ENCODE data around the gene TMEM72.

Gene TMEM72

DNA sequence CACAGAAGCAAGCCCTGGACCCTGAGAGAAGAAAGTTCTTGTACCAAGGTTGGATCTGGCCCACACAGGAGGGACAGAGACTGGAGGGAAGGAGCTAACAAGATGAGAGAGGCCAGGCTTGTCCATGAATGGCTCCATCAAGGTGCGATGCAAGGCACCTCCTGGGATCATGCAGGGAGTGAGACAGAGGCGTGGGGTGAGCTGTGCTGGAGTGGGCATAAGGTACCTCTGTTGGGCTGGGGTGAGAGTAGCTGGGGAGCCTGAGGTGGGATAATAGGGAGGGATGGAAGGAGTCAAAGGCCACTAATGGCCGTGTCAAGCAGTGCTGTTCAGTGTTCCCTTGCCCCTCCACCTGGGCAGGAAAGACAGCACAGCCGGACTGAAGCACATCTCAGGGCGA is 9.9 kb downstream of the TMEM72 start:
- no peak for DNase-seq

DNA sequence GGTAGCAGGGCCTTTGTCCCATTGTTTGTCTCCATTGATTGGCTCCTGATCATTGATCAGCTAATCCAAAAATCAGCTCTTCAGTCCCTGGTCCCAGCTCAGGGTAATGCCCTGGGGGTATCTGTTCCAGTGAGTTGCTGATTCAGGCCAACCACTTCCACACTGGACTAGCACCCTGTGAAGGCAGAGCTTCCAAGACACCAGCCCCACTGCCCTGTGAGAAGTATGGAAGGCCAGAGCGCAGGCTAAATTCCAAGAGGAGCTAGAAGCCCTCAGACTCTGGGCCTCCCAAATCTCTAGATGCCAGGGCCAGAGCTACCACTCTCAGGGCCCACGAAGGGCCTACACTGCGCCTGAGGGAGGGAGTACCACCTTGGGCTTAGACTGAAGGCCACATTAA is 10.4 kb downstream of the TMEM72 start:
- no peak for DNase-seq

DNA sequence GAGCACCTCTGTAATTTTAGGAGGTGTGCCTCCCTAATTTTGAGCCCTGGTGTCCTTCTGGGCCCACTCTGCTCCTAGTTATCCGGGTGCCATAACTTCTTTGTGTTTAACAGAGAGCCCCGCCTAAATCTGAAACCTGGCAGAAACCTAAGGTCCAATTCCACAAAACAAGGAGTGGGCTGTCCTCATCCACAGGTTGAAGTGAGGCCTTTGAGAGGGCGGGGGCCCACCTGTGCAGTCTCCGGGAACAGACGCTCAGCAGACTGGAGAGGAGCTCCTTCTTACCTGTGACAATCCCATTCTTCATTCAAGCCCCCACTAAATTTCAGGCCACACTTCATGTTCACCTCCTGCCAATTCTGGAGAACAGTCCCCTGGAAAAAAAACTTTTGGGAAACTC is 10.9 kb downstream of the TMEM72 start:
- no peak for DNase-seq

DNA sequence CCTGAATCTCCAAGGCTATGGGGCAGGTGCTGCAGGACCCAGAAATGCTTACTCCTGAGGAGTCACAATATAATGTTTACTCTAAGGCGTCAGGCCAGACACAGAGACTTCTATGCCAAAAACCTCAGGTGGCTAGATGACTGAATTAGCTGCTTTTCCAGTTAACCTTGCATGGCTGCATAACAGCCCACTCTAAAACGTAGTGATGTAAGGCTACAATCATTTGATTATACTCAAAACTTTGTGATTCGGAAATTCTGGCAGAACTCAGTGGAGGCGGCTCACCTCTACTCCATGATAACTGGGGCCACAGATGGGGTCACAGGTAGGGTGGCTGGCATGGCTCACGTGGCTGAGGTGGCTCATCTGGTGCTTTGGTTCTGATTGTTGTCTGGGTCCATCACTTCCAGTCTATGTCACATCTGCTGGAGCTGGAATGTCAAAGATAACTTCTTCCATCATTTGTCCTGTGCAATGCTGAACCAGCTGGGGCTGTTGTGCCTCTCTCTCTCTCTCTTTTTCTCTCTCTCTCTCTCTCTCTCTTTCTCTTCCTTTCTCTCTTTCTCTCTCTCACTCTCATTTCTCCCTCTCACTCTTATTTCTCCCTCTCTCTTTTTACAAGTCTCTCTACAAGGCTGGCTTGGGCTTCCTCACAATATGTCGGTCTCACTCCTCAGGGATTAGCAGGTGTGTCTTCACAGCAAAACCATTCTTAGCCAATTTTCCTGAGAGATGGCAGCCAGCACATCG is 11.8 kb downstream of the TMEM72 start:
- DNase-seq = no peak

DNA sequence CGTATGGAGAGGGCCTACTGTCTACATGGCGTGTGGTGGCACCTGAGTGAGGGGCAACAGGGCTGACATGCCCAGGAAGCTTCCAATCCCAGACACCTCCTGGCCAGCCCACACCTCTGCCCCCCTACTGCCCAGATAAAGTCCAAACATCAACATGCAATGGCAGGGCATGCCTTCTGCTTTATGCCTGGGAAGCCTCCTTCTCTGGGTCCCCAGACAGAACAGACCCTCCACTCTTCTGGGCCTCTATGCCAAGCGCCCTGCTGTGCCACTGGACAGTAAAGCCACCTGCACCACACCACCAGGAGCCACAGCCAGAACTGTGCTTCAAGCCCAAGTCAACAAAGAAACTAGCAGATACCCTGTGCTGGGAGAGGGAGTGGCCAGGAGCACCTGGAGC is 12.5 kb downstream of the TMEM72 start:
- DNase-seq = no peak

DNA sequence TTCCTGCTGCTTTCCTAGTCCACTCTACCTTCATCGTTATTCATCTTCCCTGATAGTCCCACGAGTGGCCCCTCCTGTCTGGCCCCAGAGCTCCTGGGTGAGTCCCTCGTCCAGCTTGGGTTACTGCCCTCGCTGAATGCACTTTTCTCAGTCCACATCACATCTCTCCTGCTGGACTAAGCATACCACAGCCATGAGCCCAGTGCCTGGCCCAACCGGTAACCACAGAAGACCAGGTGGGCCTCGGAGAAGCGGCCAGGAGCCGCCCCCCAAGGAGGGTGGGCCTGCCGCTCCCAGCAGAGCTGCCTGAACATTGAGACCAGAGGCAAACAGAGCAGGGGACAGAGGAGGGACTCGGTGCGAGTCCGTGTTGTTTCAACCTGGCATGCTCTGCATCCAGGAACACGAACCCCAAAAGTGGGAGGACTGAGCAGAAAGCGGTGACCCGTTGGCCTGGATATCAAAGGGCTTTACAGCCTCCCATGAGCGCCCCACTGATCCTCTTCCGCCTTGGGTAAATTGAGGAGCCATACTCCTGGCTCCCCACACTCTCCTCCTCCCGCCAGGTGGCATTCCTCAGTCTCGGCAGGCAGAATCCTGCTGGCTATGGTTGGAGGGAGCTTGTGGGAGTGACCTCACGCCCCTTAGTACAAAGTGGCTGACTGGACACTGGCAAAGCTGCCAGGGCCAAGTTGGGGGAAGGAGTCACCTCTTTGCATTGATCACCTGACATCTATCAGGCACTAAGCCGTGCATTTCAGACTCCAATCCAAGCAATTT is 13.3 kb downstream of the TMEM72 start:
- DNase-seq = no peak

DNA sequence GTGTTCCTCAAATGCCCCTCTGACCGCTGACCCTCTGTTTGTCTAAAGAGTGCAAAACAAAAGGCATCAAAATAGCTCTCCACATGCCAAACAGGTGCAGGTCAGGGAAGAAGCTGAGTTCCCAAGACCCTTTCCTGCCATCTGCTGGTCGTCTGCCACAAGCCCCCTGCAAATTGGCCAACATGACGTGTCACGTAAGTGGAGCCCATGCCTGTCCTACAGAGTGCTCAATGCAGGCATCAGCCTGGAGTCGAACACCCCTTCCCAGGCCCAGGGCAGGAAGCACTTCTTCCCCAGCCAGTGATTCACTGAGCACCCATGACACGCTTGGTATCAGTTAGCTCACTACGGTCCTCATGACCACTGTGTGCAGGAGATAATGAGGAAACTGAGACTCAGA is 14.1 kb downstream of the TMEM72 start:
- no peak for DNase-seq

DNA sequence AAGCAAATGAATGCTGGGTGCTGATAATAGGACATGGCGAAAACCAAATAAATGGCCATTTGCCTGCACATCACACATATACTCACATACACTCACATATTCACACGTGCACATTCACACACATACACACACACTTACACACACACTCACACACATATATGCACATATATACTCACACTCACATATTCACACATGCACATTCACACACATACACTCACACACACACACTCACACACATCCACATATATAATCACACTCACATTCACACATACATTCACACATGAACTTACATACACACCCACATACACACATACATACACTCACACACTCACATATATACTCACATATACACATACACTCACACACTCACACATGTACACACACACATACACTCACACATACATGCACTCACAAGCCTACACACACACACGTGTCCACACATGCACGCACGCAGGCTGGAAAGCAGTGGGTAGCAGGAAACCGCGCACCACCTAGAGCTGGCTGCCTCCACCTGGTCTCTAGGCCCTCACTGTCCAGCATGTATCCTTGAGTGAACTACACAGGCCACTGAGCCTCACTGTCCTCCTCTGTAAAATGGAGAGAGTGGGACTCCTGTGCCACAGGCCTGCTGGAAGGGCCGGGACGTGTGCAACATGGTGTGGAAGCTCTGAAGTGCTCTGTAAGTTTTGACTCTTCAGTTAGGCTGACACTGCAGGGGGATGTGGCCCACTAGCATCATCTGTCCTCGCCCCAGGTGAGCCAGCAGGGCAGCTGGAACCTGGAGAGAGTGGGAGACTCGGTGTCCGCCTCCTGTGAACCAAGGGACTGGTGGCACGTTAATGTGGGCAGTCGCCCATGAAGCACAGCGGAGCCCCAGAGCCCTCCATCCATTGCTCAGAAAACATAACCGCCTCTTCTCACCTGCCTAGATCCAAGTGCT is 14.9 kb downstream of the TMEM72 start:
- no peak for DNase-seq

DNA sequence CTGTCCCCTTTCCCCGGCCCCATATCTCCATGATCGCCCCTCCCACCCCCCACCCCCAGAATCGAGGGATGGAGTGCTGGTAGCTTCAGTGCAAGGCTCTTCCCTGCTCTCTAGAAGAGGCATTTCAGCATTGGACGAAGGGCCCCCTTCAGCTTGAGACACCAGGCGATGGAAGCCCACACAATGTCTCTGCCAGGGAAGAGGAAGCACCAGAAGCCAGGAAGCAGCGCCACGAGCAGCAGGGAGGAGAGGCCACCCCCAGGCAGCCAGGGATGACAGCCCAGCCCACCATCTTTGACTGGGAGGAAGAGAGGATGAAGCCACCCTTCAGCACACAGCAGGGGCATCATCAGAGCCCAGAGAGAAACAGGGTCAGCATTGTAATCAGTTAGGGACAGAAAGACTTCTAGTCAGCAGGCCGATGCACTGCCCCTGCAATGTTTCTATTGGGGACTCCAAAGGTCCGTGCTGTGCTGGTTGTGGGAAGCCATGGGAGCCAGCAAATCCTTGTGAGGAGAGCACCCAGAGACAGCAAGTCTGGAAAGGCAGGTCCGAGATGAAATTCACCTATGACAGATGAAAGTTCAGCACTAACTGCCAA is 15.7 kb downstream of the TMEM72 start:
- DNase-seq = no peak

DNA sequence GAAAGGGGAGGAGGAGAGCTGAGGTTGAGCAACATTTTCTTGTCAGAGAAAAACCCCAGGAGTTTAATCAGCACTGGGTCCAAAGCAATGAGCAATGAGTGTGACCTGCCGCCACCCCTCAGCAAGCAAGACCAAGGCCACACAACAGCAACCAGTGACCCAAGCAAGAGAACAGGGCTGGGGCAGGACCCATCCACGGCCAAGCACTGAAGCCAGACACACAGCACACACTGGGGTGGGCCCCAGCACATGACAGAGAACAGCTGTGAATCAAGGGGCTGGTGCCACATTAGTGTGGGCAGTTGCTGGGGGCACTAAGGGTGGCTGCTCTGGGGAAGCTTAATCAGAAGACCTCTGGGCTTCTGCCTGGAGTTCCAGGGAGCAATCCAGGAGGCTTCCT is 16.2 kb downstream of the TMEM72 start:
- DNase-seq = no peak

DNA sequence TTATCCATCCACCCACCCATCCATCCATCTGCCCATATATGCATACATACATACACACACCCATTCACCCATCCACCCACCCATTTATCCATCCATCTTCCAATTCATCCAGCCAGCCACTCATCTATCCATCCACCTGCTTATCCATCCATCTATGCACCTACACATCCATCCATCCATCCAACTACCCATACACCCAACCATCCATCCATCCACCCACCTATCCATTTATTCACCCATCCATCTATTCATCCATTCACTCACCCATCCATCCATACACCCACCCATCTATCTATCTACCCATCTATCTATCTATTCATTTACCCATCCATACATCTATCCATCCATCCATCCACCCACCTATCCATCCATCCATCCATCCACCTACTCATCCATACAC is 17.3 kb downstream of the TMEM72 start:
- no peak for DNase-seq

DNA sequence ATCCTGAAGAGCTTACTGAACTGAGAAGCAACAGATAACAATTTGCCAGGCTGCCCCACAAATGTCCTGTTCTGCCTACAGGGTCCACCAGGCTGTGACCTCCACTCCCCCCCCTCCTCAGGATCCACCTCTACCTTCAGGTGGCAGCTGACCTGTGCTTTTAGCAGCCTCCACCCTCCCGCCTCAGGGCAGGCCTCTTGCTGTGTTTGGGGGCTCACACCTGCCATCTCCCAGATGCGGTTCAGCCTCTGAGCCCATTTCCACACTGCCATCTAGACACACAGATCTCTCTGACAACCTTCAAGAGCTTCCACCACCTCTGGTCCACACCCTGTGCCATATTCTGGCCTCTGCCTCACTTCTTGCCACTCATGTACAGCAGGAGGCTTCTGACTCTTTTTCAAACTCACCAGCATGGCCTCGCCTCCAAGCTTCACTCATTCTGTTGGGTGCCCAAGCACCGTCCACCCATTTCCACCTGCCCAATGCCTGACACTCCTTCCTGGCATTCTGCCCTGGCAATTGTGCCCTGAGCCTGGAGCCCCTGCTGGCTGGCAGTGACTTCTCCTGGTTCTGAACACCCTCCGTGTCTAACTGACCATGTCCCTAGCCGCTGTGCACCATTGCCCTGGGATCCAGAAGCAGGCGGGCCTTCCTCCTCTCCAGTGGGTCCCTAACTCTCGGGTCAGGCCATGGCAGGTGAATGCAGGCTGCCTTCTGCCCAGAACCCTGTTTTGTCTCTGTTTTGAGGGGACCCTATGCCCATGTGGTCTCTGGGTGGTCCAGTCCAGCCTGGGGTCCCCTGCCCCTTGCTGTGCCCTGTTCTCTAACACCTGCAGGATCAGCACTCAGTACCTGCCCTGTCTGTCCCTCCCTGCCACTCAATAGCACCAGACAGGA is 18.5 kb downstream of the TMEM72 start:
- no peak for DNase-seq

DNA sequence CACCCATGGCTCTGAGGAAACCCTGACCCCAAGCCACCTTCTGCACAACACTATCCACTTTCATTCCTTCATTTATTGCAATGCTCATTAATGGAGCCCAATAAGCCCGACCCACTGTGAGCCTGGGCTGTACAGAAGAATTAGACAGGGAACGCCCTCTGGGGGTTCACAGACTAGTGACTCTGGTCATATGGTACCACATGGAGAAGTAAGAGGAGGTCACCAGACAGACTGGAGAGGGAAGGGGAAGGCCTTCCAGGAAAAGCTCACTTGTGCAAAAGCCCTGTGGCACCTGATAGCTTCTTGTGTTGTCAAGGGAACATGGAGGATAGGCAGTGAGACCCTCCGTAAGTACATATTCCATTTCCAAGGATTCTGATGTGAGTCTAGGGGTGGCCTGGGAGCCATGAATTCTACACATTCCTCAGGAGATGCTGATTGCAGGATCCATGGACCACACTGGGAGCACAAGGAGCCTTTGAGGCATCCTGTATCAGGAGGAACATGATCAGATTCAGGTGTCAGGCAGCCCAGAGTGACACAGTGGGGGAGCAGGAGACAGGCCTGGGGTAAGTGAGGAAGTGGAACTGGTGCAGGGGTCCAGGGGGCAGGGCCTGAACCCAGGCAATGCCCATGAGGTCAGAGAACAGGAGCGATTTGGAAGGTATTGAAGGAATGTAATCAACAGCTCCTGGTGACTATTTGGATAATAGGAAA is 19.9 kb downstream of the TMEM72 start:
- no peak for DNase-seq

DNA sequence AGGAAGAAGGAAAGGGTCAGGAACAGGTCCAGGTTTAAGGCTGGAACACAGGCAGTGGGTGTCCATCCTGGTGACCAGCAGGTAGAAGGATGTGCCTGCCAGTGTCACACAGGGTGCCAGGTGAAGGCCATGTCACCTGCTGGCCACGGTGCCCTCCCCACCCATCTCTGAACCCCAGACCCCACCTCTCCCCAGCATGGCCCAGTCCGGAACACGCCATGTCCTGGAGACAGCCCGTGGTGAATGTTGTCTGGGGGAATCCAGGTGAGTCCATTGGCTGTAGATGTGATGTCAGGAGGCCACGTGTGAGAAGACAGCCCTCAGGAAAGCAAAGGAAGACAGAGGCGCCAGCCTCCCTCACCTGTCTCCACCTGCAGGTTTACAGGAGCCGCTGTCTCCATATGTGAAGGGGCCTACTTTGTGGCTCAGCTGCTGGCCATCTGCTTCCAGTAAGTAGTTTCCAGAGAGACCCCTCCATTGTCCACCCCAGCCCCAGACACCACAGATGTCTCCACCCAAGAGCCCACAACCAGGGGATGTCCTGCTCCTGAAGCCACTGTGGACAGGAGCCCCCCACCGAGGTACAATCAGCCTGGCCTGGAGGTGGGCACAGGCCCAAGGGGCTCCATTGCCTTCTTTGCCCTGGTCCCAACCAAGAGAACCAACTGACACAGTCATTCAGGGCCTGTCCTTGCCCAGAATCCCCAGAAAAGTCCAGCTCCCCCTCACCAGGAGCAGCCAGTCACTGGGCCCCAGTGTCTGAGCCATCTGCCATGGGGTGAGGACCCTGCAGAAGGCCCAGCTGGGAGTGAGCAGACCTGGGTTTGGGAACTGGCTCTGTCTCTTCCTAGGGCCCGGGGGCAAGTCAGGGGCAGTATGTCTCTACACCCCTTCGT is 20.7 kb downstream of the TMEM72 start:
- DNase-seq = no peak

DNA sequence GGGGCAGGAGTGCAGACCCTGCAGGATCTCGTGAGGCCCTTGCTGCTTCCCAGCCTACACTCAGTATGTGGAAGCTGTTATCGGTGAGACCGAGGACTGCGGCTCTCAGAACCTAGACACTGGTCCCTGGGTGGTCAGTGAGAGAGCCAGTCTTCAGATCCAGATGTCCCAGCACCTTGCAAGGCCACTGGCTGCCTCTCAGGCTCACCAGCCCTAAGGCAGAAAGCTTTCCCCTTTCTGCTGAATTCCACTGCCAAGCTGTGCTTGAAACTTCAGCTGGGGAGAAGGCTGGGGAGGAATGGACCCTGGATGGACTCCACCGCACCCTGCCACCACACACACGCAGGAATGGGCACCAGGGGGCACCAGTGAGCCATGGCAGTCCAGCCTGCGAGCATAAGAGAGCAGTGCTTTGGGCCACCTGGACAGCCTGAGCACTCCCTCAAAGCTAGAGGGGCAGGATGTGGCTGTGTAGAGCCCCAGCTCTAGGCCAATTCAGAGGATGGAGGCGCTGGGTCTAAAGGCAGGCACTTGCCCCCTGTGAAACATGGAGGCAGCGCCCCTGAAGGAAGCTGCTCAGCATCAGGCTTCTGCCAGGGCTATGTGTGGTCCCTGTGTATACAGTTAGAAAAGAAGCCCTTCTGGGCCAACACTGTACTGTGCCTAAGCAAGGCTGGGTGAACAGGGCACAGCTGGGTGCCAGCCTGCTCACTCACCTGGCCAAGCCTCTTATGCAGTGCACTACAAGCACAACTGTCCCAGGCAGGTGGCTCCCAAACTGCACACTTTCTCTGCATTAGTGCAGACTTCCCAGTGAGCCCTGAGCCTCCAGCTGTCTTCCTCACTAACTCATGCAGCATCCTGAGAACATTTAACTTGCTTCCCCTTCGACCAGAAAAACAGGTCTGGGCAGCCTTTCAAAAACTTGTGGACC is 21.6 kb downstream of the TMEM72 start:
- DNase-seq = peak; percentile 79

DNA sequence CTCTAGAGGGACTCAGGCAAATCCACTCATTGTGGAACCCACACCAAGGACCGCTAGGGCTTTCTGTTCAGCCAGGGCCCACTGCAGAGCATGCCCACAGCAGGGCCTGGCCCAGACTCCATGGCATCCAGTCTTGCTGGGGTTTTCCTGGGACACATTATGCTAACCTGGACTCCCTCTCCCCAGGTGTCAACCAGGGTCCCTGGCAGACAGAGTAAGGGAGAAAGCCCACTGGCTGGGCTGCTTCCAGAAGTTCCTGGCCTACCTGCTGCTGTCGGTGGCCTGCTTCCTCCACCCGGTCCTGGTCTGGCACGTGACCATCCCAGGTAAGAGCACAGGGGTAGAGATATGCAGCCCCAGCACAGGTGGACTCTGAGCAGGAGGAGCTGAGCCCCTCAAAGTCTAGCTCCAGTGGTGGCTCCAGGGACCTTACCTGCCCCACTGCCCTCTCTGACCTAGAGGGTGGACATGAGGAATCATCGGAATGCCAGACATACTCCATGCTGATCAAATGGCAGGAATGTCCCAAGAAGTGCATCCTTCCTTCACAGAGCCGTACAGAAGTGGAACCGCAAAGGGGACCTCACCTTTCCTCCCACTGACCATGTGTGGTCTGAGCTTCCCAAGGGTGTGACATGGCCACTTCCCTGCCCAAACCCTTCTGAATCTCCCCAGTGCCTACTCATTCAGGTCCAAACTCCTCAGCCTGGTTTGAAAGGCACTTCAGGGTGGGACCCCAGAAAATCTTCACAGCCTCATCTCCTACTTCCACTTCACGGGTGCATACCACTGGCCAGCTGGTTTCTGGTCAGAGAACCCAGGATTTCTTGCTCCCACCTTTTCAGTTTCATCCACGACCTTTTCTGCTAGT is 22.5 kb downstream of the TMEM72 start:
- DNase-seq = no peak

DNA sequence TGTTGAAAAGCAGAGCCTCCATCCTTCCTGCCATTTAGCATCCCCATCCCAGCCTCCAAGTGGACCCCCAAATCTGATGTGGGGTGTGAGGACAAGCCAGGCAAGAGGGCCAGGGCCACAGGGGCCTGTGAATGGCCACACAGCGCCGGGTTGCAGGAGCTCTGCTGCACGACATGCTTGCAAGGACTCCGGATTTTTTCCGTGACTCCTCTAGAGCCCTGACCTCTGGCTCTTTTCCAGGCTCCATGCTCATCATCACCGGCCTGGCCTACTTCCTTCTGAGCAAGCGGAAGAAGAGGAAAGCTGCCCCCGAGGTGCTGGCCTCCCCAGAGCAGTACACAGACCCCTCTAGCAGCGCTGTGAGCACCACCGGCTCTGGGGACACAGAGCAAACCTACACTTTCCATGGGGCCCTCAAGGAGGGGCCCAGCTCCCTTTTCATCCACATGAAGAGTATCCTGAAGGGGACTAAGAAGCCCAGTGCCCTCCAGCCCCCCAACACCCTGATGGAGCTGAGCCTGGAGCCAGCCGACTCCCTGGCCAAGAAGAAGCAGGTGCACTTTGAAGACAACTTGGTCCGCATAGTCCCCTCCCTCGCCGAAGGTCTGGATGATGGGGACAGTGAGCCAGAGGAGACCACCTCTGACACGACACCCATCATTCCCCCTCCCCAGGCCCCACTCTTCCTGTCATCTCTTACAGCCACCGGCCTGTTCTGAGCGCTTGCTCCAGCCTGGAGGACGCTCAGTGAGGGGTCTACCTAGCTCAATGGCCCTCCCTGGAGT is 23.5 kb downstream of the TMEM72 start:
- no peak for DNase-seq

All from T-helper 9 cell (primary cell).